Ecto neural progenitor cell (in vitro differentiated cells): ENCODE results near the gene ATOH8.
"Not testable (repeated sequence)": the region's sequence is repeated elsewhere in the genome, so short reads cannot be mapped to it uniquely, and the experiment has no call there.

ENCODE experiments used
- DNase-seq: peaks from one replicate; pipeline ENCODE4 v3.0.0-alpha.2; 2018; ENCODE audit warnings: low spot score

The ATOH8 gene, protein sequence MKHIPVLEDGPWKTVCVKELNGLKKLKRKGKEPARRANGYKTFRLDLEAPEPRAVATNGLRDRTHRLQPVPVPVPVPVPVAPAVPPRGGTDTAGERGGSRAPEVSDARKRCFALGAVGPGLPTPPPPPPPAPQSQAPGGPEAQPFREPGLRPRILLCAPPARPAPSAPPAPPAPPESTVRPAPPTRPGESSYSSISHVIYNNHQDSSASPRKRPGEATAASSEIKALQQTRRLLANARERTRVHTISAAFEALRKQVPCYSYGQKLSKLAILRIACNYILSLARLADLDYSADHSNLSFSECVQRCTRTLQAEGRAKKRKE

DNA sequence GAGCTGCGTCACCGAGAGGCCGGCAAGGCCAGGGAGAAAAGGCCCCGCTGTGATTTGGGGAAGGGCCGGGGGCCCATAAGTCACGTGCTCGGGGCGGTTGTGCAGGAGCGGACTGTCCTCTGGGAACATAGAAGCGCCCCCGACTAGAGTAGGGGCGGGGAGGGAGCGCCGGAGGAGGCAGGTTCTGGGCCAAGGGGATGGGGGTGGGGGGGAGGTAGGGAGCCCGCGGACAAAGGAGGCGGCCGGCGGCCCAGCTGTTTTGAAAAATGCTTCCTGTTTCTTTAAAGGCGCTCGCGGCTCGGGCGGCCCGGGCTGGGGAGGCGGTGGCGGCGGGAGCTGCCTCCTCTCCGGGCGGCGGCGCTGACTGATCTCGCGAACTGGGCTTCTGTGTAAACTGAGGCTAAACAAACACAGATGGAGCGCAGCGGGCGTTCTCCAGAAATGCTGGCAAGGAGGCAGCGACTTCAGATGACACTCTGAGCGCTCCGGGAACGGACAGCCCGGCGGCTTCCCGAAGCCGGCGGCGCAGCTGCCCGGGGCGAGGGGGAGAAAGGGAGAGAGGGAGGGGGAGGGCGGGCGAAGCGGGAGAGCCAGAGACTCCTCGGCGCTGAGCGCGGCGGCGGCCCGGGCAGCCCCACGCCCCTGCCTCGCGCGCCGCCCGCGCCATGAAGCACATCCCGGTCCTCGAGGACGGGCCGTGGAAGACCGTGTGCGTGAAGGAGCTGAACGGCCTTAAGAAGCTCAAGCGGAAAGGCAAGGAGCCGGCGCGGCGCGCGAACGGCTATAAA, at the start of gene ATOH8:
Gene ATOH8, plus strand, starts transcription at position 467 of the 788 bp plus-strand sequence. Its CDS starts 199 bp downstream, at position 666.
- DNase-seq: peak; percentile 79

DNA sequence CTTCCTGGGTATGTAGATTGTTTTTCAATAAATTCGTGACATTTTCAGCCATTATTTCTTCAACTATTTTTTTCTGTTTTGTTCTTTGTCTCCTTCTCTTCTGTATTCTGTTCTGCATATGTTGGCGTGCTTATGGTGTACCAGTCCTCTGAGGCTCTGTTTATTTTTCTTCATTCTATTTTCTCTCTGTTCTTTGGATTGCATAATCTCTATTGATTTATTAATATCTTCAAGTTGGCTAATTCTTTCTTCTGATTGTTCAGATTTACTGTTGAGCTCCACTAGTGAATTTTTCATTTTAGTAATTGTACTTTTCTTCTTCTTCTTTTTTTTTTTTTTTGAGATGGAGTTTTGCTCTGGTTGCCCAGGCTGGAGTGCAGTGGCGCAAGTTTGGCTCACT, 49.8 kb upstream of the ATOH8 start:
- no peak for DNase-seq

DNA sequence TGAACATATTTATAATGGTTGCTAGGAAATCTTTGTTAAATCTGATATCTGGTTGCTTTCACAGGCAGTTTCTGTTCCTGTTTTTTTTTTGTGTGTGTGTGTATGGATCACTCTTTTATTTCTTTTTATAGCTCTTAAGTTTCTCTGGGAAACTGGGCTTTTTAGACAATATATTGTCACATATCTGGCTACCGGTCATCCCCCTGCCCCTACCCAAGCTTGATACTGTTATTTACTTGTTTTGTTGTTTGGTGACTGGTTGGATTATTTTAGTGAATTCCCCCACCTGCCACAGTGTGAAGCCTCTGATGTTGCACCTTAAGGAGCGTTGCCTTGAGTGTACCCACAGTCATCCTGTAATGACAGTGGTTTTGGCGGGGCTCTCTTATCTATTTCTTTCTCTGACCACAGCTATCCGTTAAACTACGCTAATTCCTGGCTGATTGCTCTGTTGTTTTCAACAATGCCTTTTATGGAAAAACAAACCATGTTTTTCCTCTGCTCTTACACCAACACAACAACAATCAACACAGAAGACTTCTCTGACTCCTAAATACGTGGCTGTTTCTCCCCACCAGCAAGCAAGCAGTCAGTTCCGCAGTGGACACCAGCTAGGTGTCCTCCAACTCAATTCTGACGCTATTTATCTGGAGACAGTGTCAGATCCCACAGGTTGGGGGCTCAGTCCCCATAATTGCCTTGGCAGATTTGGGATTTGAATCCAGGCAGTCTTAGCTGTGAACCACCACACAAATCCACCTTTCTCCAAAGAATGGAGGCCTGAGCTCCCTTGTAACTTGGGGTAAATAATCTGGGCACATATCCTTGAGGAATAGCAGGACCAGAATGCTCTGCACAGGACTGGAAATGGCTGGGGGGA, 48.8 kb upstream of the ATOH8 start:
- DNase-seq: no peak

DNA sequence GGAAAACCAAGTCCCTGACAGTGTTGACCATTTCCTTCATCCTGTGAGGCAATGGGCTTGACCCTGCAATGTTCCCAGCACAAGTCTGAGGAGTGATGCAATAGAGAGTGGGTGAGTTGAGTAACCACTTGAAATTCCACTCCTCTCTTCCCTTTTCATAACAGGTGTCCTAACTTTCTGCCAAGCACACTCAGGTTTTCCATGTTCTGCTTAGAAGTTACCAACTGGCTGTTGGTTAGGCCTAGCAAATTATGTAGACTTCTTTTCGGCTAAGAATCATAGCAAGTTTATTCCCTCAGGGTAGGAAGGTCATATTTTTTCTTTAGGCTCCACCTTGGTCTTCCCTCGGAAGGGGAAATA, 48.1 kb upstream of the ATOH8 start:
- DNase-seq: no peak

DNA sequence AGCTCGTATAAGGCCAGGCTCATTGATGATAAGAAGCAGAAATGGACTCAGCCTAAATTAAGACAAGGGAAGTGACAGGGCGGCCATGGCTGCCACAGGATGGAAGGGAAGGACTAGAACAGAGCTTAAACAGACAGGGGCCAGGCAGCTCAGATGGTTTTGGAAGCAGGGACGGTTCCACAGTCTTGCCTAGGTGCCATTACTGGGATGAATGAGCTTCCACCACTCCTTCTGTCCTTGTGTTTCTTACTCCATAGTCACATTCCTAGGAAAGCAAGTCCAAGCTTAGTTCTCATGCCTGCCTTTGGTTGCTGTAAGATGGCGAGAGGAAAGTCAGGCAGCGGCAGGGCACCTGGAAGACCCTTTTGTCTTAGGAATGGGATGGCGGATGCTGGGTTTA, 47.7 kb upstream of the ATOH8 start:
- DNase-seq: no peak

DNA sequence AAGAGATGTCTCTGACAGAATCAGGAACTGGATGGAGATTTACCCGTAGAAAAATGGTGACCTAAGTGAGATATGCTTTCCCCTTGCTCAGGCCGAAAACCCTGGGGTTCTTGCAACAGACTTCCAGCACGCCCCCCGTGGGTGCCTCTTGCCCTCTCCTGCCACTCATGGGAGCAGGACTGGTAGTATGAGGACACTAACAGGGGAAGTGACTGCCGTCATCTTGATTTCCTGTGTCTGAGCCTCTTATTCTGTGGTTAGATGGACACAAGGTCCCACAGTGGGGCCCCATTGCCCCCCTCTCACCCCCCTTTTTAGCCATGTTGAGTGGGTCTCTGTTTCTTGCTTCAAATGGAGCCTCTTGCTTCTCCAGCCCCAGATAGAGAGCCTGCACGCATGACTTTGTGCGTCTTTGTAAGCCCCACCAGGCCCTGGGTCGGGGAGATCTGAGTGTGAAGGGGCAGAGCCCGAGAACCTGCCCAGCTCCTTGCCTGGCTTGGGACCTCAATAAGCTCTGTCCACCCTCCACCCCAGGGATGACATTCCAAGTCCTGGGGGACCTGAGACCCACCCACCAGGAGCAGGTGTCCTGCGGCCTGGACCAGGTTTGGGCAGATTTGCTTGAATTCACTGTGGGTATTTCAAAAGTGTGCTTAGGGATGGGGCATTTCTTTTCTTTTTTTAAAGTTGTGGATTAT, 47.0 kb upstream of the ATOH8 start:
- DNase-seq: no peak

DNA sequence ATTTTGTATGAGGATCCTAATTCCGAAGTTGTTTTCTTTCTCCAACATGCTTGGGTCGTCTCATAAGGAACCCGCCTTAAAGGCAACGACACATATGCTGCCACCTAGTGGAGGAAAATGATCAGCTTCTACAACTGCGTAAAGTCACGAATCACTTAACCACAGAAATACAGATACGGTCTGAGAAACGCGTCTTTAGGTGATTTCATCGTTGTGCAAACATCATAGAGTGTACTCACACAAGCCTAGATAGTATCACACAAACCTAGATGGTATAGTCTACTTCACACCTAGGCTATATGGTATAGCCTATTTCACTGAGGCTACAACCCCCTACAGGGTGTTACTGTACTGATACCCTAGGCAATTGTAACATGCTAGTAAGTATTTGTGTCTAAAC, 46.5 kb upstream of the ATOH8 start:
- no peak for DNase-seq

DNA sequence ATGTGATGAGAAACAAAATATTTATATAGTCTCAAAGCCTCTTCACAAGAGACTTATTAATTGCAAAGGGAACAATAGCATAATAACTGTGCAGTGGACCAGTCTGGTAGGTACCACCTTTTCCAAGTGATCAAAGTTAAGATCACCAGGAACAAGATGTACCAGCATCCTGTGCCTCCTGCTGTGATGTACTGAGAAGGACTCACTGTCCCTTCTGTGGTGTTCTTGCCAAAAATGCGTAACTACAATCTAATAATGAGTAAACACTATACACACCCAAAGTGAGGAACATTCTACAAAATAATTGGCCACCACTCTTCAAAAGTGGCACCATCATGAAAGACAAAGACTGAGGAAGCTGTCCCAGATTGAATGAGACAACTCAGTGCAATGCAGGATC, 45.1 kb upstream of the ATOH8 start:
- no peak for DNase-seq

DNA sequence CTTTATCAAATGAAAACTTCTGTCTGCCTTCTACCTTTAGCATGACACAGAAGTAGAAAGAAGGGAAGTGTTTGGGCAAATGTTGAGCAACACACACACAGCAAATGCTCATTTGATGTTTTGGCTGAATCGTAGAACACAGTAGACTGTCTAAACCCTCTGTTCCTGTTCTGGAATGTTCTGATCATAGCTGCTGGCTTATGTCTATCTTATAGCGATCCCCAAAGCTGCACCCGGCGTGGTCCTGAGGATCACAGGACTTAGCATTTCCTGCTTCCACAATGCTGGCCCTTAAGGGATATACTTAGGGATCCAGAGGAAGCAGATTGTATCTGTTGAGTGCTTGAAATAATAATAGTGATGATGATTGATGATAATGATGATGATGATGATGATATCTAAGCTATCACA, 44.4 kb upstream of the ATOH8 start:
- DNase-seq: no peak

DNA sequence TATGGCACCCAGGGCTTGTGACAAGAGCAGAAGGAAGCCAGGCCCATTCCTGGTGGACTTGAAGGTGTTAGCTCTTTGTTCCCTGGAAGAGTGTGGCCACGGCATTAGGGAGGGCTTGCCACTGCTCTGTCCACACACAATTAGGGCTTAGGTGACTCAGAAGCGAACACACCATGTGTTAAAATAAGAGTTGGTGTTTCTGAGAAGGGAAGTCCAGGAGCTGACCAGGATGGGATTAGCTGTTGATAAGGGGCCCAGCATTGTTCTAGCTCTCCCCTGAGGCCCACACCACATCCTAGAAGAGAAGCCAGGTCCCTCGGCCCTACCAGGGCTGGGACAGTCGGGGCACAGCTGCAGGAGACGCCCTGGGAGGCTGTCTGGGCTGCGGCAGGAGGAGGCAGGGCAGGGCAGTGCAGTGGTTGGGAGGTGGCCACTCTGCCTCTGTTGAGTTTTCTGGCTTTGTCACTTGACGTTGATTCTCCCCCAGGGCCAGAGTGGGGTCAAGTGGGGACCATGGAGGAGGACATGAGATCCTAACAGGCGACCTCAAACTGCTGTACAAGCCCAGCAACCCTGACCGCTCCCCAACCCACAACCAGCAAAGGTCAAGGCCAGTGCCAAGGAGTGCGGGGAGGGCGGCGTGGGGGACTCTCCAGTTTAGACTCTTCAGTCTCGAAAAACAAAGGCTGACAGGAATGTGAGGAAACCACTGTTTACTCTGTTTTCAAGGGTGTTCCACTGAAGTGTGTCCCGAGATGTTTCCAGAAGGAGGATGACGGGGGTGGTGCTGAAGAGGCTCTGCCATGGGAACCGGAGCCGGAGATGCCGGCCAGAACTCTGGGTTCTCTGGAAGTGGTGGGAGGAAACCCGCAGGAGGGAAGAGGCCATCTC, 42.9 kb upstream of the ATOH8 start:
- peak; percentile 40 for DNase-seq

DNA sequence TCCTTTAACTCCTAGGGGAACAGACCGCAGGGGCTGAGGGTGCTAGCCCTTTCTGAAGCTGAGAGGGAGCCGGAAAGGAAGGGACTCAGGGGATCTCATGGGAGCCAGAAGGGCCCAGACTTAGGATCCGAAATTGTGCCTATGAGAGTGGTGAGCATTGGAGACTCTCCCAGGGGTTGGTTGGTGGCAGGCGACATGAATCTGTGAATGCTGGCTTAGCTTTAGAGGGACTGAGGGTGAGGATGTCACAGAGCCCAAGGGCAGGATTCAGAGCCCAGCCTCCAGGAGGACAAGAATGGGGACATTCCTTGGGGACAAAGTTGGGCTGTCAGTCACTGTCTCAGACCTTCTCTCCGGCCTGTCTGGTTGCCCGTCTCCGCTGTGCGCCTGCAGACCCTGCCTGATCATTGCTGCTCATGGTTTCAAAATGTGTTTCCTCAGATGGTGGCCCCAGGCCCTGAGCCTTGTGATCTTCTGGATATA, 42.2 kb upstream of the ATOH8 start:
- peak; percentile 25 for DNase-seq

DNA sequence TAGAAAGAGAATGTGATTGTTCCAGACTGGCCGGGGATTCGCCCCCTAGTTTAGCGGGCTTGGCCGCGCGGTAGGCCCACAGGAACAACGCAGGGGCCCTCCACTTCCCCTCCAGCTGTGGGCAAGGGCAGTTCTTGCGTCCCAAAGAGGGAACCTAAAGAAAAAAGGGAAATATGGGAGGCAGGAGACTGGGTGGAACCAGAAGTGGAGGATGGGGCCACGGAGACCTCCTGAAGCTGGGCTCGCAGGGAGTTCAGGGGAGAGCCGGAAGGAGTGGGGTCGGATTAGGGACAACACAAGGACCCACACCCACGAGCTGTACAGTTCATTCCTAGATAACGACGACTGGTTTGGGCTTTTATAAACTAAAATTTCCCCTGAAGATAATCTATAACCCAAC, 41.5 kb upstream of the ATOH8 start:
- peak; percentile 33 for DNase-seq

DNA sequence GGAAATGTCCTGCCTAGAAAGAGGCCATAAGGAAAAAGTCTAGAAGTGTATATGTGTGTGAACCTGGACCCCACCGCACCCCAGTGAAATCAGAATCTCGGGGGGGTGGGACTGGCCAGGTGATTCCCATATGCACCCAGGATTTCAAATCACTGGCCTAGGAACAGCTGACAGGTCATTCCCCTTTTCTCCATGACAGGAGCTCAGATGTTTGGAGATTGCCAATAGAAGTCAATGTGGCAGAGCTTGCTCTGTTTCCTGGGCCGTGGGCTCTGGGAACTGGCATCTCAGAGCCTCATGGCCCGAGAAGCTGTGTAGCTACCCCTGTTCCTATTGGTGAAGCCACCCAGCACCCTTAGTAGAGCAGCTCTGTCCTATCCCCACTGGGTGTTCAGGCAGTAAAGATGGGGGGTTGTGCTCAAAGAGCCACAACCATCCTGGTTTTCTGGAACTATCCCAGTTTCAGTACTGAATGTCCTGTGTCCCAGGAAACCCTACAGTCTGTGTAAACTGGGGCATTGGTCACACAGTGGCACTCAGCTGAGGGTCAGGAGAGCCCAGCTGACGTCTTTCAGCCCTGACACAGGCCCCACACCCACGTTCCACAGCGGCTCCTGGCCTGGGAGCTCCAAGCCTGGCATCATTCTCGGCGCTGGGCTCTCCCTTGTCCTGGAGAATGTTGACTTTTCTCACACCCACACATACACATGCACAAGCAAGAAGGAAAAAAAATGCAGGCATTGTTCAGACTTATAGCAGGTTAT, 40.8 kb upstream of the ATOH8 start:
- peak; percentile 28 for DNase-seq

DNA sequence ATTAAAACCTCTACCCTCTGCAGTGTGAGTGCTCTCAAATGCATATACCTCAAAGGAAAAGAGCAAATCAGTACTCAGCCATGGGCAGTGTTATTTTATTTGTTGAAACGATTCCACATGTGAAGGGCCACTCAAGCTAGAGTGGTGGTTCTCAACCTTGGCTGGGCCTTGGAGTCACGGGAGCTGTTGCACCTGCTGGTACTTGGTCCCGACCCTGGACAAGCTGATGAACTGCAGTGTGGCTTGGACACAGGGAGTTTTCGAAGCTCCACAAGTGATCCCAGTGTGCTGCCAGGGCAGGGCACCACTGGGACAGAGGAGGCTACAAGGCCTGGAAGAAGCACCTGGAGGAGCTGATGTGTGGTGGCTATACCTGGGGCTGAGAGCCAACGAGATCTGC, 40.0 kb upstream of the ATOH8 start:
- peak; percentile 27 for DNase-seq

DNA sequence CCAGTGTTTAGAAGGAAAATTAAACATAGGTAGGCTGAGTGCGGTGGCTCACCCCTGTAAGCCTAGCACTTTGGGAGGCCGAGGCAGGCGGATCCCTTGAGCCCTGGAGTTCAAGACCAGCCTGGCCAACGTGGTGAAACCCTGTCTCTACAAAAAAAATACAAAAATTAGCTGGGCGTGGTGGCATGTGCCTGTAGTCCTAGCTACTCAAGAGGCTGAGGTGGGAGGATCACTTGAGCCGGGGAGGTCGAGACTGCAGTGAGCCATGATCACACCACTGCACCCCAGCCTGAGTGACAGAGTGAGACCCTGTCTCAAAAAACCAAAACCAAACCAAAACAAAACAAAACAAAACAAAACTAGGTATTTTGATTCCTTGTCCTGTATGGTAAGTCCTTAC, 39.4 kb upstream of the ATOH8 start:
- not testable (repeated sequence) for DNase-seq

DNA sequence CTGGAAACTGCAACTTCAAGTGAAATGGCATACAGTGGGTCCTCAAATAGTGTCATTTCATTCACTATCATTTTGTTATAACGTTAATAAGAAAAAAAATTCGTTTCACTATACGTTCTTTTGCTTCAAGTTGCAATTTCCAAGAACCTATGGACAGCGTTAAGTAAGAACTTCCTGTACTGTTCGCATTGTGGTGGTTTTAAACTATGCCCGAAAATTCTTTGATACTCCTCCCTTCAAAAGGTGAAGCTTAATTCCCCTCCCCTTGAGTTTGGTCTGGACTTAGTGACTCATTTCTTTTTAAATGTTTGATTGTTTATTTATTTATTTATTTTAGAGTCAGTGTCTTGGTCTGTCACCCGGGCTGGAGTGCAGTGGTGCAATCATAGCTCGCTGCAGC, 39.0 kb upstream of the ATOH8 start:
- DNase-seq: no peak

DNA sequence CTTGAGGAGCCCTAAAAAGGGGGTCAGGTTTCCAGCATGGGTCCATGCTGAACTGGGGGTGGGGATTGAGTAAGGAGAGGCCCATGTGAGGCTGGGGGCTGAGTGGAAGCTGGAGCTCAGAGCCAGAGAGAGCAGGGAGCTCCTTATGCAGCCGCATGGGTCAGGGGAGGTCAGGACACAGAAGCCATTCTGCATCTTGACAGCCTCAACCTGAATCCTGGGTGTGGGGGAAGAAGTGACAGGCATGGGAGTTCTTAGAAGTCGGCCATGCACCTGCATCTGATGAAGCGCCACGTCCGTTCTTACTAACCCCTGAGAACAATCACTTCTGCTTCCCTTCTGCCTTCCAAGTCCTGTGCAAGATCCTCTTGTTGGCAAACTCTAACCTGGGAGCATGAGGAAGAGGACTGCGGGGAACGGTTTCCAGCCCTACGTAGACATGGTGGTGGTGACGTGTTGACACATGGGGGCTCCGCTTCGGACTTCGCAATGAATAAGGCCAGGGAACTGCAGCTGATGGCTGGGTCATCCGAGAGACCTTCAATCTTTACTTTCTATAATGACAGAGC, 37.4 kb upstream of the ATOH8 start:
- DNase-seq: no peak

DNA sequence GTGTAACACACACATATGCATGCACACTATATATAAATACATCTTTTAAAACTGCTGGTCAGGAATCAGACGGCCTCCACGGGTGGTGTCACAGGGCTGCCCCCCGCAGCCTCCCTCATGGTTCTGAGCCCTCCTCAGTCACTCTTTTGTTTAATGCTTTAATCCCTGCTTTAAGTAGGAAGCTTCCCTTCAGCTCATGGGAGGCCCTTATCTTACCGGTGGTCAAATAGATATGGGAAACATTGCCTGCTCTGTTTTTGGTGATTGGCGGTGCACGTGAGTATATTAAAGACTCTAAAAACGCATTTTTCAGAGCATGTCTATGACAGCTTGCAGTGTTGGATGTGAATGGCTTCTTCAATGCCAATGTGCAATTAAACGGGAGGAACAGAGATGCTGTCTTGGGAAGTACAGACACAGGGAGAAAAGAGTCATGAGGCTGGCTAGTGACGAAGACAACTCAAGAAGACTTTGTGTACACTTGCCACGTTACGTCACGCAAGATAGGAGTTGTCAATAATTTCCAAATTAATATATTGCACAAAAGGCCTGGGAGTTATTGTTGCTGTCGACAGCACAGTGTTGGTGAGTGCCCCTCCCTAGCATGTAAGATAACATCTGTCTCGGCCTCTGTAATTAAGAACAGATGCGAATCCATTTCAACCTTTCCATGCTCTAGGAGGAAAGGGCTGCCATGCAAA, 36.3 kb upstream of the ATOH8 start:
- DNase-seq: no peak

DNA sequence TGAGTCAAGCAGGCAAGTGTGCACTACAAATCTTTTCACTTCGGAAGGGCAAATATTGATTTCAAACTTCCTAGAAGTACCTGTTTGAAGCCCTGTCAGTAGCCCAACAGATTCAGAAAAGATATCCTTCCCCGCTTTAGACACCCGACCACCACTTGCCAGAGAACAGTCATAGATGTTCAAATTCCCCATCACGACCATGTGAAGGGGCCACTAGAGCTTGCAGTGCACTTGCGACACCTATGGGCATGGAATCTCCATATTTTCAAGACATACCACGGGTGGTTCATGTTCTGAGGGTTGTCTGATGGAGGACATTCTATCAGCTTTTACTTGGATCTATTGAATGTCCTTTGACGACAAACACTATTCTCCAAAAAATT, 35.8 kb upstream of the ATOH8 start:
- DNase-seq: no peak
